HK-2 (cell line): ENCODE data around the gene LYZL2.
"Not testable (repeated sequence)": the region's sequence is repeated elsewhere in the genome, so short reads cannot be mapped to it uniquely, and the experiment has no call there.

ENCODE experiments used
- DNase-seq: peaks from one replicate; pipeline ENCODE4 v3.0.0-alpha.2; 2018; ENCODE audit not compliant: unreplicated experiment

The LYZL2 gene

DNA sequence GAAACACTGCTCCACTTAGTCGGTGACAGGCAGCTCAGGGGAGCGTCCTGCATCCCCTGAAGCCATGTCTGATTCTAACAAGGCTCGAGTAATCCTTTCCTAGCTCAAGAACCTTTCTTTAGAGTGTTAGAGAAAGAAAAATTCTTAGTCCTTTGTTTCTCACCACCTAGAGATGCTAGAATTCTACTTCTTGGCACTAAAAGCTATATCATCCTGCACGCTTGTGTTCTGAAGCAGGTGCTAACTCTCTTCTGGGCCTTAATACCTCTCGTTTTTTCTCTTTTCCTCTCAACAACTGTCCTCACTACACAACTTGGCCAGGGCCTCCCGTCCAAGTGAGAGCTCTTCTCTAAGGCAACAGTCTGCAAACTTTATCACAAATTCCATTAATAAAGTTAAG lies at the start of gene LYZL2:
Gene LYZL2 (minus strand): TSS at position 101 of the 400 bp plus-strand sequence. CDS start 2,838 bp downstream, outside the sequence.
- no peak for DNase-seq

DNA sequence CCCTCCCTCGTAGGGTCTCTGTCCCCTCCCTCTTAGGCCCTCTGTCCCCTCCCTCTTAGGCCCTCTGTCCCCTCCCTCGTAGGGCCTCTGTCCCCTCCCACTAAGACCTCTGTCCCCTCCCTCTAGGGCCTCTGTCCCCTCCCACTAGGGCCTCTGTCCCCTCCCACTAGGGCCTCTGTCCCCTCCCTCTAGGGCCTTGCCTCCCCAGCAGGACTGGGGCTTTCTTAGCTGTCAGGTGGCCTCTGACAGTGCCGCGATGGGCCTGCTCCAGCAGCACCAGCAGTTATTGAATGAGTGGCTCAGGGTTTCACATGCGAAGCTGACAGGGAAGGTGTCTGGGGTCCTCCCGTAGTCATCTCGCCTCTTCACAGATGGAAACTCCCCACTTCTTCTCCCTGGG lies 48.1 kb upstream of the LYZL2 start:
- DNase-seq, result not testable (repeated sequence)

DNA sequence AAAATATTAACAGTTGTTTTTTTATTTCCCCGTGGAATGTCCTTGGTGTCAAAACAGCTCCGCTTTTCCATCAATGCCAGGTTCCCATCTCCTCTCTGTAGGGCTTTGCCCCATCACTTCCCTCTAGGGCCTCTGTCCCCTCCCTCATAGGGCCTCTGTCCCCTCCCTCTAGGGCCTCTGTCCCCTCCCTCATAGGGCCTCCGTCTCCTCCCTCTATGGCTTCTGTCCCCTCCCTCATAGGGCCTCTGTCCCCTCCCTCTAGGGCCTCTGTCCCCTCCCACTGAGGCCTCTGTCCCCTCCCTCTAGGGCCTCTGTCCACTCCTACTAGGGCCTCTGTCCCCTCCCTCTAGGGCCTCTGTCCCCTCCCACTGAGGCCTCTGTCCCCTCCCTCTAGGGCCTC lies 47.6 kb upstream of the LYZL2 start:
- not testable (repeated sequence) for DNase-seq

DNA sequence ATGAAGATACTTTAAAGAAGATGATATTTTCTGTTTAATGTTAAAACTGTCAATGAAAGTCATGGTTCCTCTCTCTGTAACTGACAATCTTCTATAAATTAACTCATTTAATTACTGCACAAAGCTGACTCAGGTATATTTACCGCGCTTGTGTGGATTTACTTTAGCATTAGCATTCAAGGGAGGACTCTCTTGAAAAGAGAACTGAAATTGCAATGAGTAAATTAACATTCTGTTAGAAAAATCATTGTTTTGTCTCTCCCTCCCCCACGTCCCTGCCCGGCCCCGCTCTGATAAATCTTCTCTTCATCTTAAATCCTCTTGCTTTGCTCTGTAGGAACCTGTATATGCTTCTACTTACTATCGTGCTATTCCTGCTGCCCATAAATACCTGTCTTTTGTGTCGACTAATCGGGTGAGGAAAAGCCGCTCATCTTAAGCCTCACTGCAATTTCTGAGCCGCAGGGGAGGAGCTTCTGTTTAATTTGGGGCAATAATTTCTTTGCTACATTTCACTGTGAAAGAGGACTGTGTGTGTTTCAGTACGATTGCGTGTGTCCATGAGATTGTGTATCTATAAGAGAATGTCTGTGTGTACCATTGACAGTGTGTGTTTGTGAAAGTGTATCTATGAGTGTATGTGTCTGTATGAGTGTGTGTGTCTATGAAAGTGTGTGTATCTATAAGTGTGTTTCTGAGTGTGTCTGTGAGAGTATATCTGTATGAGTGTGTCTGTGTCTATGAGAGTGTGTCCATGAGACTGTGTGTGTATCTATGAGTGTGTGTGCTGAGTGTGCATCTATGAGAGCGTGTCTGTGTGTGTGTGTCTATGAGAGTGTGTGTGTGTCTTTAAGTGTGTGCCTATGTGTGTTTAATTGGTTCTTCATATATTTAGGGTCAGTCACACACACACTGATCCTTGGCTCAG lies 46.5 kb upstream of the LYZL2 start:
- DNase-seq, result no peak

DNA sequence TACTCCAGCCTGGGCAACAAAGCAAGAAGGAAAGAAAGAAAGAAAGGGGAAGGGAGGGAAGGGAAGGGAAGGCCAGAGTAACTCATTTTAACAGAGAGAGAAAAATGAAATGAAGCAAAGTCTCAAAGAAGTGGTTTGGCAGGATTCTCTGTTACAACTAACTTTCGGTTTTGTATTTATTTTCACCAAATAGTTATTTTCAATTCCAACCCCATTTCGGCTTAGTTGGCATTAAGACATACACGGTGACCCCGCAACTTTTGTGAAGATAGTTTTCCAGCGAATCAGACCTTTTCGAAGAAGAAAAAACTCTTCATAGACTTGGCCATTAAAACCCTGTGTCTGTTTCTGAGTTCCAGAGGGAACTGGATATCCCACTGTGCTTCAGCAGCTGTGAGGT lies 45.2 kb upstream of the LYZL2 start:
- DNase-seq, result no peak

DNA sequence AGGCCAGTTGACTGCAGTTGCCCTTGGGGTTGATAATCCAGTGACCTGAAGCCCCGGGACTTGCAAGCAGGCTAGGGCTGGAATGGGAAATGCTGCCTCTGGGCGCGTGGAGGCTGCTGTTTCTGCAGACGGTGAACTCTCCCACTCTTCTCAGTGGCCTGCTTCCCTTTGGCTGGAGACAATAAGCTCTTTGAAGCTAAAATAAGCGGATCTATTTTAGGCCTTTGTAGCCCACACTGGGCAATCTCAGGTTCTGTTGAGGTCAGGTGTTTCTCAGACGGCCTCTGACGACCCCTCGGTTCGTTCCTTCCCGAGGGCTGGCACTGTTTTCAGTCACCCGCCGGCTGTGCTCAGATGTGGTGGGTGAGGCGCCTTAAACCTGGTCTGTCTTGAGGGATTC lies 43.7 kb upstream of the LYZL2 start:
- not testable (repeated sequence) for DNase-seq

DNA sequence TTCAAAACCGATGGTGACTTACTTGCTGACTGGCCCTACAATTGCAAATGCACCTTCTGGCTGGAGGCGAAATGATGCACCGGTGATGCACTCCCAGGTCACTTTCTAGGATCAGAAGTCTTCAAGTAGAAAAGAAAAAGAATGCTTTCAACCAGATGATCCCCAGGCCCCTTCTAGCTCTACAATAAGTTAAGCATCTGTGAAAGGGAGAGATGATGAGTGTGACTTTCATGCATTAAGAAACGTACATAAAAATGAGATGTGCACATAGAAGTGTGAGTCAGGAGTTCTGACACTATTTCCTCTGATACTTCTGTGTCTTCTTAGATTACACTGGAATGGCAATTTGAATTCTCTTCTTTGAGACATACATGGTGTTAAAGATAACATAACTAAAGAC lies 42.8 kb upstream of the LYZL2 start:
- DNase-seq, result not testable (repeated sequence)

DNA sequence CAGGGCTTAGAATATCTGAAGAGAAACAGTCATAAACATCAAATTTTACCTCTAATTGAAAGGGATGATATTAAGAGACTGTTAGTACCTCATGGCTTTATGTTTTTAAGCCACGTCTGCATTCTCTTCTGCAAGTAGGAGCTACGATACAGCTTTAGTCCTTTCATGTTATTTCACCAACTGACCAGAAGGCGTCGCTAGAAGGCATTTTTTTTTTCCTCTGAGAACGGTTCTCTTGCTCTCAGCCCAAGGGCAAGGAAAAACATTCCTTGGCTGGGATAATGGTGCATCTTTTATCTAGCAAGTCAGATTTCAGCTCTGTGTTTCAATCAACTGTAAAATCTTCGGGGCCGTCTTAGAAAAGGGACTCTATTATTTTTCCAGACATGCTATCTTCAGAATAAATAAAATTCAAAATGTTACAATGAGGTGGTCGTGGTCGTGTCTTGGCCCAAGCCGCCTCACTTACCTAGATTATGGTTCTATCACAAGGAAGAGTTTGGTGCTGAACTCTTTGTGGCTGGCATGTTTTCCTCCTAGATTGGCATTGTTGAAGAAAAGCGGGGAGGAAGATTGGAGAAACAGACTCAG lies 41.6 kb upstream of the LYZL2 start:
- DNase-seq, result peak; percentile 10

DNA sequence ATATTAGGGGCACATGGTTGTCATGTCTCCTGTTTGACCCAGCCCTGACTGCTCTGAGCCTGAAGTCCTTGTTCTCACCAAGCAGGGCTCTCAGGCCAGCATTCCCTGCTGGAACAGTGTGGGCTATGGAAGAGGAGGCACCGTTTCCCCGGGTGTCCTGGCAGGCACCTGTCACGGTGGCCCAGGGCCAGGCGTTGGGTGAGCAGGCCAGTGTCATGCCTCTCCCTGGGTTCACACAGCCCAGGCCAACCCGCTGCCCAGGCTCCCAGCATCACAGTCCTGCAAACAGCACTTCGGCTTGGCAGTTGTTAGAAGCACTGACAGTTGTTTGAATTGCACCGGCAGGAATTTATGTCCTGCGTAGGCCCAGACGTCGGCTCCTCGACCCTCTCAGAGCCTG lies 38.4 kb upstream of the LYZL2 start:
- not testable (repeated sequence) for DNase-seq

DNA sequence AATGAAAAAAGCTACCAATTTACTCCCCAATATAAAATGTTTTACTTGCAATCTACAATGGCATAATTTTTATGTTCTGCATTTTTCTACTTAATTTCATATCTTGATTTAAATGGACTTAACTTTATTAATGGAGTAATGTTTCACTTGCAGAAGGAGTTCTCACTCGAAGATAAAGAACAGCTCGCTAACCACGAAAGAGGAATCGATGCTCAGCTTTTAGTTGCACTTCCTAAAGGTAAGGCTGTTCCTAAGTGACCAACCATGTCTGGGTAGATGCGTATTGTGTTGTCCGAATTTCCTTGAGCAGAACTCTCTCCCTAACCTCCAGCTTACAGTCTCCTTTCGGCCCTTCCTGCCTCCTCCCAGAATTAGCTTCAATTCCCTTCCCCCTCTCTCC lies 33.9 kb upstream of the LYZL2 start:
- not testable (repeated sequence) for DNase-seq

DNA sequence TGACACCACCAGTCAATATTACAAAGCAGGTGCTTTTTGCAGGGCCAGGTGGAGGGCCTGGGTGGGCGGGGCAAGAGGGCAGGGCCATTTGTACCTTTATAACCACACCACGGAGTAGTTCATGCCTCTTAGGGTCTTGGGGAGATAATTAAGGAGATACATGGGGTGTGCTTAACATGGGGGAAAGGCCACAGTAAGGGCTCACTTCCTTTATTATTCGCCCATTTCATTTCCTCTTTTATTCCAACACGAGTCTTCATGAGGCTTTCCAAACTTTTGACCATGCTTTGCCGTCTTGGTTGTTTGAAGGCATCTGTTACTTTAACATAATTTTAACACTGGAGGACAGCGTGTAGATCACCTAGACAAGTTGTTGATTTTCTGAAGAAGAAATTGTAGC lies 33.3 kb upstream of the LYZL2 start:
- no peak for DNase-seq

DNA sequence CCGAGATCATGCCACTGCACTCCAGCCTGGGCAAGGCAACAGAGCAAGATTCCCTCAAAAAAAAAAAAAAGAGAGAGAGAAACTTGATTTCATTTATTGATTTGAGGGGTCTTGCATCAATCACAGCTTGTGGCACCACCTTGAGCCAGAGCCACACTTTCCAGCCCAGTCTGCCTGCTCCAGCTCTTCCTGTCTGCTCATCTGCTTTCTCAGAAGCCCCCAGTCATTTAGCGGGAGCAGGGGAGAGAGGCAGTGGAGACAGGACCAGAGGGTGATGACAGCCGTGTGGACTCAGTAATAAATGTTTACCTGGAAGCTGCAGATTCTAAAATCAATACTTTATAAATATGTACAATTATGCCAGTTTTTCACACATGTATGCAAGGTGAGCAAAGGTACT lies 30.8 kb upstream of the LYZL2 start:
- DNase-seq, result not testable (repeated sequence)

DNA sequence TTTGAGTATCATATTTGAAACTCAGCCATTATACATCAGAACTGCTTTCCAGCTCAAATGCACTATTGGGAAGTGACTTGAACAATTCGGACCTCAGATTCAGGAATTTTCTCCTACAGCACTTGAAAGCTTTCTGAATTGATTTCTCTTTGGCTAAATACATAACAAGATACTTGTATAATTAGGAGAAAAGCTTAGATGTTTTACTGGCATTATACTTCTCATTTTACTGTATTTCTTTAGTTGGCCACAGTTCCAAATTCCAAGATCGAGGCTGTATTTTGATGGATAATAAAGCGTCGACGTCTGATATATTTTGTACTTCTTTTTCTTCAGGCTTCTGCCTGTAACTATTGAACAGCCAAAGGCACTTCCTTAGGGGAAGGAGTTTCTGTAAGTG lies 26.7 kb upstream of the LYZL2 start:
- DNase-seq, result no peak

DNA sequence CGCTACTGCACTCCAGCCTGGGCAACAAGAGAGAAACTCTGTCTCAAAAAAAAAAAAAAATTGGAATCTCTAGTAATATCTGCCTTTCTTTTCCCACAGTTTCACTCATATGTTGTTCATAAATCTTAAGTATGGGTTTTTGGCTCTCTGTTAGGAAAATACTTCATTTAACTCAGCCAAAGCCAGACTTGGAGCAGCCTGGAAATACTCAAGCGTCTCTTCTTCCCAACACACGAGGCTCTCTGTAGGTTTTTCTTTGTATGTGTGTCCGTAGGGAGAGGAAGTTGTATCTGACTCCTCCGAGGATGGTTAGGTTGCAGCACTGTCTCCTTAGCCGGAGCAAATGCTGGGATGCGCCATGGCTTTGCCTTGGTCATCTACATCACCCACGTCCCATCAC lies 25.4 kb upstream of the LYZL2 start:
- DNase-seq, result not testable (repeated sequence)

DNA sequence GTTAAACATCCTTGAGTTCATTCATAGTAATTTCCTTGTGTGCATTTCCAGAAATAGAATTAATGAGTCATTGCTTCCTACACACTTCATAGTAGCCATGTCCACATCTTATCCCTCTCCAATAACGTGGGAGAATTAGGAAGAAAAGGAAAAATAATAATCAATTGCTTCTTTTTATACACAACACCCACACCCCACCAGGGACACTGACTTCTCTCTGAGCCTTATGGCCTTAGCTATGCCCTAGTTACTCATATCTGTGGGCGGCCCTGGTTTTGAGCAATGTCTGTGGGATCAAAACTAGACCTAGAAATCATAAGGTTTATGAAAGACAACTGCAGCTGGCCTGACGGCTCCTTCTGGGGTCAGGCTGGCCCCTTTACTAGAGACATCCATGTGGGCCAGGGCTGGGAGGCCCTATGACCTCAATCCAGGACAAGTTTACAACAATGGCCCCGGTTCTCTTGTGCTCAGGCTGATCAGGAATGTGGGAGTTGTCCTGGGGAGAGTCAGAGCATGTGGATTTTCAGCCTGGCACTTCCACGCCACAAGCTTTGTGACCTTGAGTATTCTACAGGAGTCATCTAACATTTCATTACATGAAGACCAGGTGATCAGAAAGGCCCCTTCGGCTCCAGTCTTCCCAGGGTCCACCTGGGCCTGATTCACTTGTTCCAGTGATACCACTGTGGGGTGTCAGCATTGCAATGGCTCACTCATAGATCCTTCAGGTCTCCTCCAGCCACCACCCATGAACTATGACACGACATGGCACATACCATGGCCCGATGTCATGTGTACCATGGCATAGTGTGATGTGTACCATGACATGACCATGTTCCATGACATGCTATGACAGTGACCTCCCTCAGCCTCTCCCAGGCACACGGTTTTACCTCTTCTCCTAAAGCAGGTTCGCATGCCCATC lies 22.2 kb upstream of the LYZL2 start:
- not testable (repeated sequence) for DNase-seq

DNA sequence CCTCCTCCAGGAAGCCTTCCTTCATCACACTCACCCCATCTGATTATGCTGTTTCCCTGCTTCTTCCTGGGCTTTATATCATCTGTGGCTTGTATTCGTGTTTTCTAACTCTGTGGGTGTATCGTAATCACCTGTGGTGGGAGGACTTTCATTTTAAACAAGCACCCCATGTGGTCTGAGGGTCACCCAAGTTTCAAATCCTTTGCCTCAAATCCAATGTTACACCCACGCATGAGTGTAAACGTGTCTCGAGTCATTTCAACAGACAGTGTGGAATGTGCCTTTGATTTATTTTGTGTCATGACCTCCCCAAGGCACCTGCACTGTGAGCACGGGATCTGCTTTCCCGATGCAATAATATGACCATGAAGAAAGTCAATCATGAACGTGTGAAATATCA lies 17.5 kb upstream of the LYZL2 start:
- DNase-seq, result no peak

DNA sequence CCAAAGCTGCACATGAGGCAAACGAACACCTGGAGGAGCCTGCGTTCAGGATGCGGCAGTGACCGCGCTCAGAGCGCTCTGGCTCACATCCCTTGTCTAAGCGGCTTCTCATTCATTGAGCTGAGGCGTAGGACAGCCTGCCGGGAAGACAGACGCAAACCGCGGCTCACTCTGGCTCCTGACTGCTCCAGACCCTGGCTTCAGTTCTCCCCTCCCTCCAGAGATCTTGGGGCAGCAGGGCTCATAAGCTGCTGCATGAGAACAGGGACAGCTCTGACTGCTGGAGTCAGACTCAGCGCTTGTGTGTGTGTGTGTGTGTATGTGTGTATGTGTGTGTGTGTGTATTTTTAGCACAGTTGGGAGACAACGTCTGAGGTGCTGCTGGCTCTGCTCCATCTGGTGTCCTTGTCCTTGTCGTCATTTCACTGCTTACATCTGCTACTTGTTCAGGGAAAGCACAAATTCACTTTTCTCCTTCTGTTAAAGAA lies 15.8 kb upstream of the LYZL2 start:
- DNase-seq, result no peak

DNA sequence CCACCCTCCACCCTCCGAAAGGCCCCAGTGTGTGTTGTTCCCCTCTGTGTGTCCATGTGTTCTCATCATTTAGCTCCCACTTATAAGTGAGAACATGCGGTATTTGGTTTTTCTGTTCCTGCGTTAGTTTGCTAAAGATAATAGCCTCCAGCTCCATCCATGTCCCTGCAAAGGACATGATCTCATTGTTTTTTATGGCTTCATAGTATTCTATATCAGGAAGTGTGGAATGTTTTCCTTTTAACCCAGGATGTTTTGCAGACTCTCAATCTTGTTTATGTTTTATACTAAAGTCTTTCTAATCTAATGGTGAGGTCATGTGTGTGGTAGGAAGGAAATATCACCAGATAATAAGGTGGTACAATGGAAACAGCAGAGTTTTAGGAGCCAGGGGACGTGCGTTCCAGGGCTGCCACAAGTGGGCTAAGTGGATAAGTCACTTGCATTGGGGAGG lies 14.9 kb upstream of the LYZL2 start:
- DNase-seq, result not testable (repeated sequence)

DNA sequence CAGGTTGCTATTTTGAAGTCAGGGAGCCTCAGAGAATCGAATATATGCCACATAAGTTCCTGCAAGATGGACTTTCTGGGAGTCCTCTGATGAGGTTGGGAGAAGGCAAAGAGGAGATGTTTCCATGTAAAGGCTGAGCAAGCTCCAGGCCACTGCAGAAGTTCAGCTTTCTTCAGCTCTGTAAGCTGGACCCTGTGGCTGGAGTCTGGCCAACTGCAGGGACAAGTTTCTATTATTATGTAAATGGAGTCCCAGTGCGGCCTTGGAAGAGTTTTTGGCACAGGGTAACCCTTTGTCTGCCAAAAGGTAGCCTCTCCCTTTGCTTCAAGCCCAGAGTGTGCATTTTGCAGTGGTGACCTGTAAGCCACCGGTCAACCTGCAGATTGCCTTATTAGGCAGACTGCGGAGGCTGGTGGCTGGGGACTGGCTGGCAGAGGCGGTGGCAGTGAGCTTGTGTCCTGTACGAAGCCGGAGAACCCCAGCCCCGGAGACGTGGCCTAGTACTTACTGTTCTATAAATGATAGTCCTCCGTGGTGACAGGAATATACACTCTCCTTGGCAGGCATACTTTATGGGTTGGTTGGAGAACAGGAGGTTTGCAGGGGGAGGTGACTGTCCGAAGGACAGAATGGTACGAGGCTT lies 14.1 kb upstream of the LYZL2 start:
- DNase-seq, result not testable (repeated sequence)

DNA sequence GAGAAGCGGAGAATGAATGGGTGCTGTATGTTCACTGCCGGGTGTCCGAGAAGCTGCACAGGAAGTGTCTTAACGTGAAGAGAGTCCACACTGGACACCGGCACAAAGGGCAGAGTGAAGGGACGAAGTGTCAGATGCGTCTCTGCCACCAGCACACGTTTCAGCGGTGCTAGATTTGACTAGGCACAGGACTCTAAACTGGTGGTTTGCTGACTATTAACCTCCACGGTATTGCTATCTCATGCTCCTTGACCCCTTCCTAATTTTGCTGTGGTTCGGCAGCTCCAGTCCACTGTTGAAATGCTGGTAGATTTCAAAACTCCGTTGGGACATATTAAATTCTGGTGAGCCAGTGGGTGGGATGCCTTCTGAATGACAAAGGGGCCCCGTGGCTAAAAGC lies 13.3 kb upstream of the LYZL2 start:
- DNase-seq, result not testable (repeated sequence)
